NCI-H510A treated with DMSO at 0.1 percent for 48 hours (cell line): ENCODE results near the gene PITPNC1.

ENCODE experiments used
- DNase-seq: peaks from one replicate; lab custom pipeline; 2025; lab: John Stamatoyannopoulos, UW

The PITPNC1 gene

GRCh38 chr17:67554634-67555033 is 177.6 kb downstream of the PITPNC1 start:
- no peak for DNase-seq

GRCh38 chr17:67555855-67556254 is 178.8 kb downstream of the PITPNC1 start:
- no peak for DNase-seq

- no peak for DNase-seq
Observed at GRCh38 chr17:67557052-67557845, 180.2 kb downstream of the PITPNC1 start.

GRCh38 chr17:67557921-67558320 is 180.8 kb downstream of the PITPNC1 start:
- DNase-seq, result no peak

- no peak for DNase-seq
Observed at GRCh38 chr17:67558740-67559380, 181.8 kb downstream of the PITPNC1 start.

- DNase-seq, result no peak
Observed at GRCh38 chr17:67559381-67559966, 182.4 kb downstream of the PITPNC1 start.

GRCh38 chr17:67562005-67562404 is 184.9 kb downstream of the PITPNC1 start:
- DNase-seq, result no peak

GRCh38 chr17:67563692-67564228 is 186.7 kb downstream of the PITPNC1 start:
- DNase-seq, result no peak

GRCh38 chr17:67565068-67565467 is 188.0 kb downstream of the PITPNC1 start:
- DNase-seq, result no peak

- no peak for DNase-seq
Observed at GRCh38 chr17:67566656-67567055, 189.6 kb downstream of the PITPNC1 start.

GRCh38 chr17:67569015-67569451 is 192.0 kb downstream of the PITPNC1 start:
- no peak for DNase-seq

- DNase-seq, result no peak
Observed at GRCh38 chr17:67569873-67570272, 192.8 kb downstream of the PITPNC1 start.

GRCh38 chr17:67570797-67571196 is 193.7 kb downstream of the PITPNC1 start:
- DNase-seq, result no peak

GRCh38 chr17:67571478-67571877 is 194.4 kb downstream of the PITPNC1 start:
- DNase-seq, result no peak

- DNase-seq, result no peak
Observed at GRCh38 chr17:67573987-67574657, 197.0 kb downstream of the PITPNC1 start.

GRCh38 chr17:67574658-67575293 is 197.7 kb downstream of the PITPNC1 start:
- no peak for DNase-seq

- DNase-seq, result peak; percentile 74
Observed at GRCh38 chr17:67575325-67575724, 198.2 kb downstream of the PITPNC1 start.

- no peak for DNase-seq
Observed at GRCh38 chr17:67576471-67577115, 199.5 kb downstream of the PITPNC1 start.

GRCh38 chr17:67577429-67578141 is 200.5 kb downstream of the PITPNC1 start:
- no peak for DNase-seq

GRCh38 chr17:67578142-67578457 is 201.0 kb downstream of the PITPNC1 start:
- no peak for DNase-seq
